B cell (primary cell): ENCODE measurements around the gene SLC25A29.

Experiments used
- CTCF ChIP-seq: fragments of 200-600 bp; IDR thresholded peaks from one replicate; pipeline ENCODE4 v1.8.0; 2022; ENCODE audit warnings: antibody characterized with exemption, mild to moderate bottlenecking
- EZH2 ChIP-seq: IDR thresholded peaks from 2 replicates; pipeline ENCODE4 v1.6.1; 2012; ENCODE audit warnings: borderline replicate concordance, low read depth, mild to moderate bottlenecking, moderate library complexity, low read length; ENCODE audit not compliant: insufficient read depth, poor library complexity, severe bottlenecking

GRCh38 chr14:100295376-100296105, 10.7 kb downstream of the SLC25A29 start:
- TF ChIP-seq CTCF: no peak
- TF ChIP-seq EZH2: no peak
